HL-60 (cell line): Measurements from ENCODE around the gene TMEM254.
A peak's percentile ranks its signal among the peaks of the same experiment; 100 is the strongest.

ENCODE experiments used
- DNase-seq, 2 experiments: peaks; one replicate each; pipeline ENCODE4 v3.0.0-alpha.2; 2010 to 2020; ENCODE audit warnings: low read depth in 1 of 2, low spot score in 1 of 2
- H3K27ac ChIP-seq: fragments of 250-450 bp; sonication (Bioruptor Pico); replicated peaks from 2 replicates; pipeline ENCODE4 v1.5.1; 2020; ENCODE audit warnings: mild to moderate bottlenecking, moderate library complexity
- H3K27me3 ChIP-seq: fragments of 250-450 bp; sonication (Bioruptor Pico); 2 replicates; pipeline ENCODE4 v1.5.1; 2021; ENCODE audit warnings: mild to moderate bottlenecking, moderate library complexity; ENCODE audit not compliant: insufficient read depth, poor library complexity, severe bottlenecking
- H3K4me3 ChIP-seq: replicated peaks from 2 replicates; pipeline ENCODE4 v1.5.1; 2011; ENCODE audit warnings: mild to moderate bottlenecking, control low read depth, low read length; ENCODE audit not compliant: insufficient read depth
- CTCF ChIP-seq: IDR thresholded peaks from one replicate; pipeline ENCODE4 v1.5.1; 2011; ENCODE audit warnings: low read length, control low read depth, inconsistent platforms; ENCODE audit not compliant: insufficient read depth
- GABPA ChIP-seq: IDR thresholded peaks from 2 replicates; pipeline ENCODE4 v1.6.1; 2012; ENCODE audit warnings: low read depth
- POLR2AphosphoS5 ChIP-seq: IDR thresholded peaks from 2 replicates; pipeline ENCODE4 v1.6.1; 2012; ENCODE audit warnings: low read depth
- REST ChIP-seq: IDR thresholded peaks from 2 replicates; pipeline ENCODE4 v1.6.1; 2012; ENCODE audit warnings: low read depth; ENCODE audit not compliant: insufficient replicate concordance
- SPI1 ChIP-seq: IDR thresholded peaks from 2 replicates; pipeline ENCODE4 v1.6.1; 2012; ENCODE audit warnings: low read depth, mild to moderate bottlenecking, borderline replicate concordance

The TMEM254 gene

GRCh38 chr10:80079312-80079719 is 851 bp downstream of the TMEM254 start:
- Histone ChIP-seq H3K27me3 (no peaks in the 10 kb centered on the region), H3K4me3 (peak overlapping the region; percentile 96), H3K27ac (peak overlapping the region; percentile 87)
- TF ChIP-seq GABPA: no peak
- TF ChIP-seq POLR2AphosphoS5: peak; percentile 7; the same call in 1 of the 2 replicates
- no peak for DNase-seq

- DNase-seq: no peak
- Histone ChIP-seq H3K27ac (no peak overlapping the region), H3K27me3 (no peaks in the 10 kb centered on the region), H3K4me3 (no peak overlapping the region)
- TF ChIP-seq SPI1 (no peak), REST (no peak), GABPA (no peak), POLR2AphosphoS5 (no peak), CTCF (no peak)
Measured at GRCh38 chr10:80081026-80081425, 2.6 kb downstream of the TMEM254 start.

GRCh38 chr10:80081801-80082750 is 3.6 kb downstream of the TMEM254 start:
- DNase-seq: no peak

GRCh38 chr10:80090121-80090520 is 11.7 kb downstream of the TMEM254 start:
- no peak for DNase-seq

More at GRCh38 chr10:80081801-80082750, 3.6 kb downstream of the TMEM254 start:
- no peaks in the 10 kb centered on the region for H3K27me3 ChIP-seq
- H3K27ac ChIP-seq: no peak overlapping the region
- no peak overlapping the region for H3K4me3 ChIP-seq
- TF ChIP-seq SPI1: no peak
- TF ChIP-seq GABPA: no peak
- TF ChIP-seq CTCF: no peak
- no peak for TF ChIP-seq POLR2AphosphoS5

More at GRCh38 chr10:80090121-80090520, 11.7 kb downstream of the TMEM254 start:
- no peak for TF ChIP-seq POLR2AphosphoS5
- TF ChIP-seq REST: no peak
- no peak for TF ChIP-seq CTCF
- no peak for TF ChIP-seq GABPA
- no peak for TF ChIP-seq SPI1
- H3K27me3 ChIP-seq: no peaks in the 10 kb centered on the region
- no peak overlapping the region for H3K4me3 ChIP-seq
- H3K27ac ChIP-seq: no peak overlapping the region
